GM12878 (cell line): ENCODE results near the gene MAP2K4. TPM values are rescaled to one million over a fixed set of nuclear protein-coding genes. Genes with fewer than 3 reads are reported as not detected.

Experiments
- ATAC-seq: fragments of 200-7000 bp; cut with Tn5 transposase; 3 replicates; pipeline ENCODE4 v1.9.1; 2020; ENCODE audit warnings: mild to moderate bottlenecking, moderate library complexity
- BruUV-seq: library from RNA; stranded (reverse); fragments of 400-500 nt; replicated peaks from 2 replicates; lab custom pipeline; 2021; lab: Mats Ljungman, UMichigan
- CTCF ChIA-PET: fragments of 300-600 bp; sonication (Branson Sonifier 250); formaldehyde crosslinking; extraction: SDS; loops from one replicate; lab custom pipeline; 2021; ENCODE audit warnings: inconsistent platforms; lab: Yijun Ruan, JAX
- POLR2A ChIA-PET: fragments of 350-600 bp; formaldehyde crosslinking; extraction: SDS; loops from one replicate; lab custom pipeline; 2021; ENCODE audit warnings: inconsistent platforms; lab: Charles Lee
- RAD21 ChIA-PET: fragments of 300-600 bp; sonication (Branson Sonifier 250); formaldehyde crosslinking; loops from one replicate; lab custom pipeline; 2023; ENCODE audit warnings: antibody characterized with exemption; ENCODE audit not compliant: unreplicated experiment; lab: Charles Lee
- SMC1A ChIA-PET: fragments of 300-600 bp; sonication (Branson Sonifier 250); formaldehyde crosslinking; loops from one replicate; lab custom pipeline; 2023; ENCODE audit not compliant: unreplicated experiment, uncharacterized antibody; lab: Charles Lee
- DNase-seq: peaks from one replicate; pipeline ENCODE4 v3.0.0-alpha.2; 2011; ENCODE audit warnings: low read depth, low spot score
- FAIRE-seq: peaks from 3 replicates; lab custom pipeline; 2011; peaks lifted over from hg19 to GRCh38; lab: Jason Lieb, UNC
- H2AFZ ChIP-seq: 2 replicates; pipeline ENCODE4 v1.6.0; 2011; ENCODE audit warnings: low read depth, low read length, control low read depth; ENCODE audit not compliant: control insufficient read depth
- H3K27ac ChIP-seq: 2 replicates; pipeline ENCODE4 v1.5.1; 2011; ENCODE audit warnings: control low read depth; ENCODE audit not compliant: control insufficient read depth, insufficient read depth
- H3K27me3 ChIP-seq, 2 experiments: replicated peaks in 1 of 2; 2 replicates each; pipeline versions ENCODE4 v1.6.0 to v1.6.1; 2011; ENCODE audit warnings: low read length in 1 of 2; ENCODE audit not compliant: control insufficient read depth in 2 of 2, insufficient read depth in 2 of 2
- H3K36me3 ChIP-seq, 2 experiments: 2 replicates each; pipeline ENCODE4 v1.5.1; 2011; ENCODE audit warnings: low read length in 1 of 2; ENCODE audit not compliant: control insufficient read depth in 2 of 2, insufficient read depth in 2 of 2
- H3K4me1 ChIP-seq: 2 replicates; pipeline ENCODE4 v1.6.1; 2011; ENCODE audit warnings: mild to moderate bottlenecking, low read length, moderate library complexity, mixed read lengths; ENCODE audit not compliant: control insufficient read depth, insufficient read depth
- H3K4me2 ChIP-seq: 2 replicates; pipeline ENCODE4 v1.6.0; 2011; ENCODE audit warnings: control low read depth; ENCODE audit not compliant: control insufficient read depth, insufficient read depth
- H3K4me3 ChIP-seq: fragments of 200-600 bp; sonication (generic); 2 replicates; pipeline ENCODE4 v1.5.1; 2016
- H3K79me2 ChIP-seq: 2 replicates; pipeline ENCODE4 v1.6.0; 2011; ENCODE audit warnings: low read length; ENCODE audit not compliant: control insufficient read depth, insufficient read depth
- H3K9ac ChIP-seq: 2 replicates; pipeline ENCODE4 v1.8.0; 2011; ENCODE audit warnings: low read length, control low read depth, mixed read lengths; ENCODE audit not compliant: control insufficient read depth, insufficient read depth
- H3K9me3 ChIP-seq: replicated peaks from 3 replicates; pipeline ENCODE4 v1.5.1; 2011; ENCODE audit warnings: mild to moderate bottlenecking, low read length; ENCODE audit not compliant: control insufficient read depth, insufficient read depth
- H4K20me1 ChIP-seq: 2 replicates; pipeline ENCODE4 v1.6.0; 2011; ENCODE audit not compliant: control insufficient read depth, insufficient read depth
- CEBPB ChIP-seq, 2 experiments: fragments of 150-350 bp in 1 of 2; IDR thresholded peaks; 2 replicates each; pipeline ENCODE4 v1.6.1; 2012 to 2014; ENCODE audit warnings: low read depth in 2 of 2, low read length in 2 of 2, borderline replicate concordance in 1 of 2, inconsistent platforms in 1 of 2
- CTCF ChIP-seq, 3 experiments: IDR thresholded peaks in 2 of 3; conservative IDR thresholded peaks in 1 of 3; 2 replicates each; pipeline ENCODE4 v1.5.1; 2011; ENCODE audit warnings: low read depth in 3 of 3, low read length in 3 of 3, mild to moderate bottlenecking in 3 of 3, control low read depth in 2 of 3, moderate library complexity in 2 of 3, inconsistent platforms in 1 of 3, mixed read lengths in 1 of 3; ENCODE audit not compliant: control insufficient read depth in 2 of 3, insufficient read depth in 1 of 3; ENCODE audit errors: extremely low read depth in 1 of 3
- EED ChIP-seq: sonication (generic); IDR thresholded peaks from 2 replicates; pipeline ENCODE4 v1.6.1; 2016; ENCODE audit warnings: antibody characterized with exemption, low read depth
- IKZF2 ChIP-seq, 2 experiments: fragments of 450-650 bp; IDR thresholded peaks; 2 replicates each; pipeline ENCODE4 v1.6.1; 2017; ENCODE audit warnings: mild to moderate bottlenecking in 2 of 2, moderate library complexity in 2 of 2
- MTA3 ChIP-seq: IDR thresholded peaks from 2 replicates; pipeline ENCODE4 v1.6.1; 2012; ENCODE audit warnings: low read length, inconsistent platforms, borderline replicate concordance
- NFXL1 ChIP-seq: fragments of 450-650 bp; IDR thresholded peaks from 2 replicates; pipeline ENCODE4 v1.6.1; 2017; ENCODE audit warnings: antibody characterized with exemption, mild to moderate bottlenecking, borderline replicate concordance
- NFYB ChIP-seq: IDR thresholded peaks from 2 replicates; pipeline ENCODE4 v1.6.1; 2011; ENCODE audit warnings: low read depth, mild to moderate bottlenecking, low read length, improper control_type of control experiment, moderate library complexity; ENCODE audit not compliant: insufficient read depth
- POLR2A ChIP-seq: IDR thresholded peaks from 2 replicates; pipeline ENCODE4 v1.6.1; 2011; ENCODE audit warnings: low read depth, mild to moderate bottlenecking, low read length
- SMAD1 ChIP-seq: fragments of 450-650 bp; IDR thresholded peaks from 2 replicates; pipeline ENCODE4 v1.6.1; 2018; ENCODE audit warnings: mild to moderate bottlenecking, low read depth; ENCODE audit not compliant: partially characterized antibody
- SMAD5 ChIP-seq: IDR thresholded peaks from 2 replicates; pipeline ENCODE4 v1.6.1; 2016; ENCODE audit warnings: antibody characterized with exemption, low read depth
- SREBF1 ChIP-seq: IDR thresholded peaks from 2 replicates; pipeline ENCODE4 v1.6.1; 2012; ENCODE audit warnings: mild to moderate bottlenecking, low read length
- SREBF2 ChIP-seq: IDR thresholded peaks from 2 replicates; pipeline ENCODE4 v1.6.1; 2012; ENCODE audit warnings: mild to moderate bottlenecking, low read length
- TBL1XR1 ChIP-seq: IDR thresholded peaks from 2 replicates; pipeline ENCODE4 v1.6.1; 2012; ENCODE audit warnings: low read depth, low read length, improper control_type of control experiment
- WGBS: methylation state at CpG from one replicate; pipeline ENCODE4 v1.1.6; 2016; ENCODE audit warnings: low lambda C conversion rate; ENCODE audit not compliant: insufficient replicate concordance, insufficient coverage; ENCODE audit errors: missing lambda C conversion rate; 5-methylcytosine and 5-hydroxymethylcytosine counted together
- in situ Hi-C: fragments of 300-500 bp; cut with MboI; formaldehyde crosslinking; loops from 9 replicates; pipeline ENCODE4 v1.14.3; 2018; ENCODE audit warnings: mixed read lengths
- intact Hi-C: fragments of 100-400 bp; cut with micrococcal nuclease; formaldehyde crosslinking; loops from one replicate; pipeline ENCODE4 v1.14.2; 2022; ENCODE audit not compliant: unreplicated experiment
- polyA plus RNA-seq, 11 experiments: library from polyadenylated mRNA; depleted of rRNA in 4 of 11; unstranded in 6 of 11; stranded (reverse) in 5 of 11; fragments of >200 nt; fragmentation: Nextera tagmentation in 4 of 11; fragmentation: Illumina TruSeq in 1 of 11; extraction: Ambion mirVana in 4 of 11; extraction: Trizol in 1 of 11; gene quantifications; 1 replicate in 1 of 11; 2 replicates in 10 of 11; pipeline versions ENCODE4 v1.2.1 to v1.2.3, GENCODE V29; 2011 to 2016; ENCODE audit warnings: inconsistent platforms in 2 of 11, missing spikeins in 2 of 11, low read depth in 1 of 11
- total RNA-seq, 4 experiments: library from RNA; depleted of rRNA in 3 of 4; stranded (reverse); fragments of >200 nt in 3 of 4; fragmentation: Illumina TruSeq in 1 of 4; extraction: Trizol in 1 of 4; gene quantifications; 2 replicates each; pipeline versions ENCODE4 v1.2.1 to v1.2.3, GENCODE V29; 2013 to 2021

MAP2K4 gene
- total and polyA plus RNA-seq, 10 of the 15 experiments (the other 5 are each of a cell fraction or from before 2014, with no cell fraction given), result 5.4 to 34.1 (median 25.5) TPM

DNA sequence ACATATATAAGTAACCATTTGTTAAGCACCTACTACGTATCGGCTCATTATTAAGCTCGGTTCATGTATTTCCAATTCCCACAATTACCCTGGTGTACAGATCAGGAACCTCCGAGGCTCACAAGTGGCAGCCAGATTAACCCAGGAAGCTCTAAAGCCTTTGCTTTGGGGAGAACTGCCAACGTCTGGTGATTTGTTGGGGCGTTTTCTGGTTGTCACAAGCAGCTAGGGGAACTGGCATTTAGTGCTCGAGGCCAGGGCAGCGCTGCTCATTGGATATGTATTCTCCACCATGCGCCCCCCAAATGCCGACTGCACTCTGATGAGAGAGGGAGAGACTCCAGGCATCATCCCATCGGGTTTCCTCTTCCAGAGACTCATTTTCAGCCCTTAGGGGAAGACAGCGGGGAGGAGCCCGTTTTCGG, 23.9 kb upstream of the MAP2K4 start:
- CTCF ChIA-PET, result interaction anchor here (0.7 to 1.5 kb wide), 10 partner anchors 9 to 1350 kb away, joined by 3 to 6 read pairs (median 3); partner anchors contain the start of gene MAP2K4
- intact Hi-C loops, result loop anchor here (1.0 kb wide), 1 partner anchor 24 kb away; the partner anchor contains the start of gene MAP2K4
- Histone ChIP-seq H4K20me1 (no peaks in the 10 kb centered on the region), H3K4me1 (peaks cover 3% of the 10 kb centered on the region; the same call in 1 of the 2 replicates), H3K4me2 (peak overlapping the region; percentile 57), H3K79me2 (no peaks in the 10 kb centered on the region), H3K36me3 (peaks cover 0 to 5% of the 10 kb centered on the region in 2 experiments; a peak in 1 of 4 replicates), H2AFZ (peak overlapping the region; percentile 38), H3K27ac (peak overlapping the region; percentile 23), H3K27me3 (no peaks in the 10 kb centered on the region), H3K9me3 (no peaks in the 10 kb centered on the region), H3K9ac (peak overlapping the region; percentile 65), H3K4me3 (peak overlapping the region; percentile 87)
- POLR2A ChIA-PET, result interaction anchor here (0.8 to 3.6 kb wide), 8 partner anchors 10 to 56 kb away, joined by 3 to 46 read pairs (median 6); partner anchors contain the start of gene MAP2K4
- SMC1A ChIA-PET, result interaction anchor here (0.7 to 2.8 kb wide), 11 partner anchors 8 to 102 kb away, joined by 3 to 14 read pairs (median 5); partner anchors contain the start of gene MAP2K4
- in situ Hi-C loops, result loop anchor here (10.0 kb wide), 1 partner anchor 1018 kb away; the partner anchor contains the start of gene ELAC2
- FAIRE-seq (no peak), DNase-seq (peak; percentile 24), ATAC-seq (peak; percentile 64)
- BruUV-seq, result TSS peak; percentile 73
- TF ChIP-seq IKZF2 (IDR thresholded peaks at IDR 0.05), result peak in 1 of 2 experiments; percentile 13; a peak in 1 of 4 replicates
- TF ChIP-seq SMAD1, result no peak
- TF ChIP-seq MTA3, result no peak
- TF ChIP-seq SREBF2, result no peak
- TF ChIP-seq TBL1XR1, result no peak
- no peak for TF ChIP-seq SREBF1
- TF ChIP-seq POLR2A, result no peak
- no peak for TF ChIP-seq NFXL1
- TF ChIP-seq SMAD5, result no peak; the same call in 1 of the 2 replicates
- TF ChIP-seq CEBPB (IDR thresholded peaks at IDR 0.05; ENCODE audit: borderline replicate concordance in 1 of 2, low read depth in 2 of 2, low read length in 2 of 2), result no peak
- TF ChIP-seq EED, result 0 out of 2 replicates have a peak, but pooled peaks have one; percentile 31
- TF ChIP-seq NFYB, result peak; percentile 21; the same call in 1 of the 2 replicates
- no peak for TF ChIP-seq CTCF (IDR thresholded peaks at IDR 0.05 in 2 of 3, conservative IDR thresholded peaks at IDR 0.05 in 1 of 3; ENCODE audit: control insufficient read depth in 2 of 3, extremely low read depth in 1 of 3, insufficient read depth in 1 of 3, low read depth in 3 of 3, low read length in 3 of 3)
- WGBS, result 0% methylated on average over 14 of the region's 14 CpGs
- RAD21 ChIA-PET, result interaction anchor here (0.8 to 1.8 kb wide), 6 partner anchors 9 to 252 kb away, joined by 3 to 20 read pairs (median 4); partner anchors contain the start of gene MAP2K4
